ENCODE results near the gene CENPO.

Gene CENPO

DNA sequence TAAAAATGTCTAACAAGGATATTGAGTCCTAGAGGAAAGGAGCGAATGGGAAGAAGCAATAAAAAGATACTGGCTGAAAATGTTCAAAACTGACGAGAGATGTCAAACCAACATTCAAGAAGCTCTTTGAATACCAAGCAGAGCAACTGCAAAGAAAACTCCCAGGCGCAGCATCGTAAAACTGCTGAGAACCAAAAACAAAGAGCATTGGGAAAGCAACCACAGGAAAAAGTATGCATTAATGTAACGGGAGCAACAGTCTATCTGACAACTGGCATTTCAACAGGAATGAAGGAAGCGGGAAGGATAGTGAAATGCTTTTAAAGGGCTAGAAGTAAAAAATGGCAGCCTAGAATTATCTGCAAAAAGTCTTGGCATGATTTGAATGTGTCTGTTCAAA is 73.7 kb downstream of the CENPO start:
- no peak for DNase-seq

DNA sequence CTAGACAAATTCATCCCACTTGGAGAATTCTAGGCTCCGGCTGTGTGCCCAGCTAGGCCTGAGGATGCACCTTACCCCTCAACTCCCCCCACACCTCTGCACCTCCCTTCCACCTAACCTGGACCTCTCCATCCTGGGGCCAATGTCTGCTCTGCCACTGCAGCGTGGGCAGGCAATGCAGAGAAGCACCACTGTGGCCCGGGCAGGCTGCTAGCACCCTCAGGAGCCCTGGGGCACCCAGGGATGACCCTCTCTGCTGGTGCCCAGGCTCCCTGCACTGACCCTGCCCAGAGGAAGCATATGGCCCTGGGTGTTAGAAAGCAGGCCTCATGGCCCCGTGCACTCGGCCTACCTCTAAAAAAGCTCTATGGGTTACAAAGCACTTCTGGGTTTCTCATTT is 77.2 kb downstream of the CENPO start:
- no peak for DNase-seq

DNA sequence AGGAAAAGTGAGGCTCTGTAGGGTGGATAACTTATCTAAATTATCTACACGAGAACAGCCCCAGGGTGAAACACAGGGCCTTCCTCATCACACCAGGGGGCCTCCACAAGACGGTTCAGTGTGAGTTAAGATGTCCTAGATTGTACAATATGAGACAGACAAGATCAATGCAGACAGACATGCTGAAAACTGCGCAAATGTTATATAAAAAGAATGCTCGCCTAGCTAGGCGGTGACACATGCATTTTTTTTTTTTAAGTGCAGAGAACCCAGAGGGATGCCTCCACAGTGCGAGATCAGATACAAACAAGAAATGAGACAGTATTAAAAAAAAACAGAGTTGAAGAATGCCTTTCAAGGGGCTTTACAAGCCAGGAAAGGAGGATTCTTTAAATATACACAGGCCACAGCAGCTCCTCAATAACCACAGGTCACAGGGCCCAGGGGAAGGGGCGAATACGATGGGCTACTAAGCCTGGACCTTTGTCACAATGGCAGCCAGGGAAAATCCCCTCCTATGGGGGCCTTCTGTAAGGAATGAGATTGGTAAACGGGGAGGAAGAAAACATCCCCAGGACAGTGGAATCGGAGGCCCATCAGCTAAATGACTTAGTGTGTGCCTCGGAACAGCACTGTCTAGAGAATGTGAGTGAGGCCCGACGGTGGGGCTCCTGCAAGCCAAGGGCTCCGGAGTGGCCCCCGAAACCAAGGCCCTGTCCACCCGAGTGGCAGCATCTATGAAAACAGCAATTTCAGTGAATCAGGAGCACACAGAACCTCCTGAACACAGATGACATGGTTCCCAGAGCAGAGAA is 77.9 kb downstream of the CENPO start:
- DNase-seq = no peak

DNA sequence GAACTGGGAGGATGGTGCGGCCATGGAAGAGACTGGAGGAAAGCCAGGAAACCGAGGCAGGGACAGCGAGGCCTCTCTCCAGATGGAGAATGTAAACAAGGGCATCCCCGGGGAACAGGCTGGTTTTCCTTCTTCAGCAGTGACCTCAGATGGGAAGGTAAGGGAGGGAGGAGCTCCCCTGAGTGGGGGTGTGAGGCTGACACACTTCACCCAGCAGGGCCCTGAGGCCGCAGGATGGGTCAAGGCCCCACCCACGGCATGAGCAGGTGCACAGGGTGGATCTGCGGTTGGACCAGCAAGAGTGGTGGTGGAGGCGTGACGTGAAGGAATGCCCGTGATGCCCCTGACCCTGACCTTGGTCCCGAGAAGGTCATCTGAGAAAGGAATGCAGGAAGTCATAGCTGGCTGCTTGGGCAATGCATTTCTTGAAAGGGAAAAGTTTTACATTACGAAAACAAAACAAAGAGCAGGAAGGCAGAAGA is 78.7 kb downstream of the CENPO start:
- no peak for DNase-seq

All from activated CD4-positive, CD25-positive, alpha-beta regulatory T cell (primary cell).